Spinal cord (tissue), 10 donors: Measurements from ENCODE around the gene PLD1. TPM values are rescaled to one million over a fixed set of nuclear protein-coding genes. Genes with fewer than 3 reads are reported as not detected.

Experiments
- DNase-seq, 6 donors: peaks; one replicate each; pipeline versions ENCODE4 v3.0.0 to v3.0.0-alpha.2; 2013 to 2015; ENCODE audit warnings: low spot score in 6 of 6, low read depth in 4 of 6
- H3K27ac ChIP-seq: one replicate; pipeline ENCODE4 v1.5.1; 2013; ENCODE audit warnings: low read depth, low read length, control low read depth
- H3K27me3 ChIP-seq: one replicate; pipeline ENCODE4 v1.6.1; 2013; ENCODE audit warnings: low read length; ENCODE audit not compliant: control insufficient read depth, insufficient read depth
- H3K36me3 ChIP-seq: one replicate; pipeline ENCODE4 v1.6.1; 2013; ENCODE audit warnings: low read length; ENCODE audit not compliant: control insufficient read depth, insufficient read depth
- H3K4me1 ChIP-seq: one replicate; pipeline ENCODE4 v1.6.1; 2013; ENCODE audit warnings: low read length; ENCODE audit not compliant: control insufficient read depth, insufficient read depth
- H3K4me3 ChIP-seq: one replicate; pipeline ENCODE4 v1.5.1; 2013; ENCODE audit warnings: low read depth, low read length, control low read depth
- H3K9me3 ChIP-seq: one replicate; pipeline ENCODE4 v1.6.1; 2013; ENCODE audit warnings: low read length; ENCODE audit not compliant: control insufficient read depth, insufficient read depth
- WGBS: methylation state at CpG from one replicate; pipeline ENCODE4 v1.1.5; 2013; ENCODE audit warnings: missing lambda C conversion rate; ENCODE audit not compliant: insufficient coverage; 5-methylcytosine and 5-hydroxymethylcytosine counted together
- polyA plus RNA-seq, 2 donors: library from polyadenylated mRNA; unstranded; fragments of 120-200 nt; gene quantifications; one replicate each; pipeline ENCODE4 v1.2.1, GENCODE V29; 2013; ENCODE audit not compliant: insufficient read length in 2 of 2
- total RNA-seq, 2 donors: library from RNA; depleted of rRNA in 1 of 2; stranded (reverse); fragments of 120-200 nt in 1 of 2; fragments of >200 nt in 1 of 2; gene quantifications; one replicate each; pipeline versions ENCODE4 v1.2.3 to v1.2.4, GENCODE V29; 2013 to 2014
- donor health status: healthy.

Gene PLD1
- total and polyA plus RNA-seq, 4 donors: 31.1 to 92.5 (median 51.2) TPM

DNA sequence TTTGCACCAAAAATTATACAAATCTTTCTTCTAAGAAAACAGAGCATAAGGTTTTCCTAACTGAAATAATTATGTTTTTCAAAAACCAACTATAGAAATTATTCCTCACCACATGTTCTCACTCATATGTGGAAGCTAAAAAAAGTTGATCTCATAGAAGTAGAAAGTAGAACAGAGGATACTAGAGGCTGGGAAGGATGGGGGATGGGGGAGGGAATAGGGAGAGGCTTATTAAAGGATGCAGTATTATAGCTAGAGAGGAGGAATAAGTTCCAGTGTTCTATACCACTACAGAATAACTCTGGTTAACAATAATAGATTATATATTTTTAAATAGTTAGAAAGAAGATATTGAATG lies 20.2 kb upstream of the PLD1 start:
- Histone ChIP-seq H3K9me3 (no peaks in the 10 kb centered on the region), H3K36me3 (no peaks in the 10 kb centered on the region), H3K27ac (no peak overlapping the region), H3K4me1 (peaks cover 3% of the 10 kb centered on the region), H3K27me3 (no peaks in the 10 kb centered on the region), H3K4me3 (no peak overlapping the region)
- DNase-seq: no peak

GRCh38 chr3:171829841-171830517 lies 19.7 kb upstream of the PLD1 start:
- no peaks in the 10 kb centered on the region for H3K36me3 ChIP-seq
- no peaks in the 10 kb centered on the region for H3K9me3 ChIP-seq
- no peak overlapping the region for H3K4me3 ChIP-seq
- DNase-seq: peak in 2 of 6 donors; percentile 68 to 75
- peaks cover 3% of the 10 kb centered on the region for H3K4me1 ChIP-seq
- no peak overlapping the region for H3K27ac ChIP-seq
- 6% methylated on average over 4 of the region's 6 CpGs for WGBS
- no peaks in the 10 kb centered on the region for H3K27me3 ChIP-seq

DNA sequence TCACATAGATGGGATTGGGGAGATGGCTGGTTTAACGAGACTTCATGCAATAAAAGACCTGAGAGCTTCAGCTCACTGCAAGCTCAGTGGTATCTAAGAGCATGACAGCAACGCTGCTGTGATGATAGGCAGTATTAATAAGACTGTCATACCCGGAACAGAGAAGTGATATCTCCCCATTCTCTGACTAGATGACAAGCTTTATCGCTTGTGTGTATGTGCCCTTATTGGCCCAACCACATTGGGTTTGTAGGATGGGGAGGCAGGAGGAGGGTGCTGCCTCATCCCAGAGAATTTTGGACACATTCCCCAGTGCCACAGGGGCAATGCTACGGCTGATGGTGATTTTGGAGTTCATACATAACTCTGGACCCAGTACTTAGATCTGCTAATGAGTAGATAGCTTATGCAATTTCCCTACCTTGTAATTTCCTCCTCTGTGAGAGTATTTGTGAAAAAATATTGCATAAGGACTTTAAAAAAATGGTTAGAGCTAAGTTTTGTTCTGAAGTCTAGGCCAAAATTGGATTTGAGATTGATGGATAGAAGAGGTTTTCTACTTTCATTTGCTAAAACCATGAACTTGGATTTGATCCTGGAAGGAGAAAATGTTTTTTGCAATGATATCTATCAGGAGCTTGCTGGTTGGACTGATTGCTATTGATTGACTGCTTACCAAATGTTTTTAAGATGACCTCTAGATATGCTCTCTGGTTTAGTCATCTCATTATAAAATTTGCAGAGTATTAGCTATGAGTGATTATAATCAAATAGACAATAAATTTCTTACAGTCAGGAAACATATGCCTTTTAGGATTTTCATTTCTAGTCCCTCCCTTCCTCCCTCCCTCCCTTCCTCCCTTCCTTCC lies 18.9 kb upstream of the PLD1 start:
- H3K36me3 ChIP-seq: no peaks in the 10 kb centered on the region
- 80% methylated on average over 2 of the region's 5 CpGs for WGBS
- H3K4me1 ChIP-seq: peaks cover 3% of the 10 kb centered on the region
- H3K9me3 ChIP-seq: no peaks in the 10 kb centered on the region
- H3K27ac ChIP-seq: no peak overlapping the region
- DNase-seq: no peak
- no peaks in the 10 kb centered on the region for H3K27me3 ChIP-seq
- no peak overlapping the region for H3K4me3 ChIP-seq

DNA sequence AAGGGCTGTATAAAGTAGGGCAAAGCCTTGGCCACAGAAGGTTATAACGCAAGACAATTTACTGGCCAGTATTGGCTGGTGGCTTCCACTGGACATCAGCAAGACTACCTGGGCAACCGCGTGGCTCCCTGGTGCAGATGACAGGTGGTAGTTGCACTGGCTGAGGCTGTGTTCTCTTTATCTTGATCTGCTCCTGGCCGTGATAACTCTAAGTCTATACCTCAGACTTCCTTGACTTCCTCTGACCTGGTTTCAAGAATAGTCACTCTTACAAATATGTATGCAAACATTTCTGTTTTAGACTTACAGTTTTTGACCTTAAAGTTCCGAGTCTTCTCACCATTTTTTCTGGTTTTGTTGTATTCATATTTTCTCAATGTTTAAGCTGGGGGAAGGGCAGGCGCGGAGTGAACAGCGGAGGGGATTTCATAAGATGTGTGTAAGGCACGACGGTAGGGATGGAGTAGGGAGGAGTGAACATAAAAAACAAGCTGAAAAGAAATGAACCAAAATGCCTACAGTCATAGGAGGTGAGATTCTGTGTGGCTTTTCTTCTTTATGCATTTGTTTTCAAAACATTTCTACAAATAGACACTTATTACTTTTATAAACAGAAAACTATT lies 17.7 kb upstream of the PLD1 start:
- DNase-seq: no peak
- Histone ChIP-seq H3K9me3 (no peaks in the 10 kb centered on the region), H3K36me3 (no peaks in the 10 kb centered on the region), H3K27ac (no peak overlapping the region), H3K27me3 (no peaks in the 10 kb centered on the region), H3K4me1 (peaks cover 3% of the 10 kb centered on the region), H3K4me3 (no peak overlapping the region)
- 77% methylated on average over 5 of the region's 10 CpGs for WGBS

GRCh38 chr3:171827385-171827784 lies 17.1 kb upstream of the PLD1 start:
- no peaks in the 10 kb centered on the region for H3K9me3 ChIP-seq
- H3K27me3 ChIP-seq: no peaks in the 10 kb centered on the region
- H3K27ac ChIP-seq: no peak overlapping the region
- H3K36me3 ChIP-seq: no peaks in the 10 kb centered on the region
- peaks cover 3% of the 10 kb centered on the region for H3K4me1 ChIP-seq
- DNase-seq: no peak
- 76% methylated on average over 2 of the region's 3 CpGs for WGBS
- no peak overlapping the region for H3K4me3 ChIP-seq

GRCh38 chr3:171825222-171825828 lies 15.0 kb upstream of the PLD1 start:
- no peaks in the 10 kb centered on the region for H3K36me3 ChIP-seq
- WGBS: 74% methylated on average over 4 of the region's 5 CpGs
- no peaks in the 10 kb centered on the region for H3K9me3 ChIP-seq
- peaks cover 3% of the 10 kb centered on the region for H3K4me1 ChIP-seq
- H3K27me3 ChIP-seq: no peaks in the 10 kb centered on the region
- H3K4me3 ChIP-seq: no peak overlapping the region
- no peak for DNase-seq
- H3K27ac ChIP-seq: no peak overlapping the region

DNA sequence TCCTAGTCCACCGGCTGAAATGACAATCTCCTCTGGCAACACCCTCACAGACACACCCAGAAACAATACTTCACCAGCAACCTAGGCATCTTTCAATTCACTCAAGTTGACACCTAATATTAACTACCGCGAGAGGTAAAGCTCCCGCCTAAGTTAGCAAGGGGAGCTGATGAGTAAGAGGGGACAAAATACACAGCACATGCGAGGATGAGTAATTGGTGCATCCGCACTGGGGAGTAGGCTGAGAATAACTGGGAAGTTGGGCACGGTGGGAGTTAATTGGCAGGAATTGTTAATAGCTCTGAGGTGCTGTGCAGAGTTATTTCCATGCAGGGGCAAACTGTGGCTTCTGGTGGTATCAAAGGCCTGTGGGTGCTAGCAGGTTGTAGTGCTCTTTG lies 14.5 kb upstream of the PLD1 start:
- no peak overlapping the region for H3K27ac ChIP-seq
- 85% methylated on average over 4 of the region's 7 CpGs for WGBS

GRCh38 chr3:171824116-171824515 lies 13.8 kb upstream of the PLD1 start:
- Histone ChIP-seq H3K9me3 (no peaks in the 10 kb centered on the region), H3K36me3 (no peaks in the 10 kb centered on the region), H3K4me3 (no peak overlapping the region), H3K27me3 (no peaks in the 10 kb centered on the region), H3K27ac (no peak overlapping the region), H3K4me1 (no peaks in the 10 kb centered on the region)
- DNase-seq: peak in 1 of 6 donors; percentile 51
- 71% methylated on average over 6 of the region's 6 CpGs for WGBS

More for the DNA sequence above, 14.5 kb upstream of the PLD1 start:
- peaks cover under 1% of the 10 kb centered on the region for H3K4me1 ChIP-seq
- H3K4me3 ChIP-seq: no peak overlapping the region
- no peak for DNase-seq
- H3K36me3 ChIP-seq: no peaks in the 10 kb centered on the region
- no peaks in the 10 kb centered on the region for H3K9me3 ChIP-seq
- H3K27me3 ChIP-seq: no peaks in the 10 kb centered on the region

GRCh38 chr3:171822431-171823106 lies 12.3 kb upstream of the PLD1 start:
- no peak for DNase-seq
- Histone ChIP-seq H3K4me1 (no peaks in the 10 kb centered on the region), H3K9me3 (no peaks in the 10 kb centered on the region), H3K36me3 (no peaks in the 10 kb centered on the region), H3K27me3 (no peaks in the 10 kb centered on the region), H3K4me3 (no peak overlapping the region), H3K27ac (no peak overlapping the region)
- 81% methylated on average over 3 of the region's 4 CpGs for WGBS
